B cell (primary cell): ENCODE results near the gene EEF1AKMT2. TPM values are rescaled to one million over a fixed set of nuclear protein-coding genes. Genes with fewer than 3 reads are reported as not detected.

Experiments
- ATAC-seq: fragments of 200-7000 bp; cut with Tn5 transposase; one replicate; pipeline ENCODE4 v1.10.0; 2021; ENCODE audit warnings: low read depth, mild to moderate bottlenecking, moderate number of reproducible peaks, moderate library complexity
- CTCF ChIA-PET: fragments of 350-600 bp; sonication (Branson Sonifier 250); formaldehyde crosslinking; loops from one replicate; lab custom pipeline; 2021; ENCODE audit warnings: antibody characterized with exemption, inconsistent platforms; lab: Charles Lee
- POLR2A ChIA-PET: fragments of 350-600 bp; sonication (Branson Sonifier 250); formaldehyde crosslinking; loops from one replicate; lab custom pipeline; 2021; ENCODE audit warnings: antibody characterized with exemption; lab: Charles Lee
- DNase-seq: peaks from one replicate; pipeline ENCODE4 v3.0.0; 2013
- H2AFZ ChIP-seq: 2 replicates; pipeline ENCODE4 v1.6.1; 2012; ENCODE audit warnings: mild to moderate bottlenecking, low read depth, low read length; ENCODE audit not compliant: insufficient read depth, poor library complexity, severe bottlenecking
- H3K27ac ChIP-seq, 2 donors: 1 replicate in 1 of 2; 2 replicates in 1 of 2; pipeline ENCODE4 v1.5.1; 2012 to 2013; ENCODE audit warnings: low read length in 2 of 2, mild to moderate bottlenecking in 2 of 2, moderate library complexity in 1 of 2
- H3K27me3 ChIP-seq, 4 experiments: fragments of 200-600 bp in 1 of 4; sonication (generic) in 1 of 4; replicated peaks in 1 of 4; 1 replicate in 2 of 4; 2 replicates in 2 of 4; pipeline versions ENCODE4 v1.6.1 to v1.7.0; 2013 to 2016; ENCODE audit warnings: low read length in 3 of 4, mild to moderate bottlenecking in 2 of 4, mixed read lengths in 1 of 4, moderate library complexity in 1 of 4; ENCODE audit not compliant: insufficient read depth in 4 of 4, control insufficient read depth in 3 of 4; ENCODE audit errors: control extremely low read depth in 1 of 4
- H3K36me3 ChIP-seq, 2 experiments: replicated peaks in 1 of 2; 1 replicate in 1 of 2; 2 replicates in 1 of 2; pipeline versions ENCODE4 v1.6.1 to v1.7.1; 2013; ENCODE audit warnings: low read length in 1 of 2; ENCODE audit not compliant: insufficient read depth in 2 of 2, control insufficient read depth in 1 of 2; ENCODE audit errors: control extremely low read depth in 1 of 2, extremely low read depth in 1 of 2
- H3K4me1 ChIP-seq, 2 donors: fragments of 200-600 bp in 1 of 2; sonication (generic) in 1 of 2; 1 replicate in 1 of 2; 2 replicates in 1 of 2; pipeline versions ENCODE4 v1.5.1 to v1.6.1; 2013 to 2017; ENCODE audit warnings: low read length in 2 of 2; ENCODE audit not compliant: control insufficient read depth in 2 of 2, insufficient read depth in 2 of 2
- H3K4me2 ChIP-seq: replicated peaks from 2 replicates; pipeline ENCODE3; 2012; ENCODE audit warnings: mild to moderate bottlenecking, low read depth, low read length; ENCODE audit not compliant: poor library complexity, severe bottlenecking
- H3K4me3 ChIP-seq, 5 experiments: fragments of 200-600 bp in 1 of 5; sonication (generic) in 1 of 5; 1 replicate in 3 of 5; 2 replicates in 2 of 5; pipeline versions ENCODE4 v1.5.1 to v1.7.0; 2011 to 2016; ENCODE audit warnings: low read length in 4 of 5, mild to moderate bottlenecking in 4 of 5, low read depth in 2 of 5, control low read depth in 1 of 5, moderate library complexity in 1 of 5; ENCODE audit not compliant: insufficient read depth in 1 of 5; ENCODE audit errors: control extremely low read depth in 1 of 5, extremely low read depth in 1 of 5
- H3K79me2 ChIP-seq: fragments of 200-600 bp; sonication (generic); one replicate; pipeline ENCODE4 v1.6.0; 2016; ENCODE audit warnings: low read length; ENCODE audit not compliant: control insufficient read depth, insufficient read depth
- H3K9ac ChIP-seq: fragments of 200-600 bp; sonication (generic); 2 replicates; pipeline ENCODE4 v1.6.1; 2017; ENCODE audit warnings: mild to moderate bottlenecking, low read length, moderate library complexity
- H3K9me3 ChIP-seq, 3 donors: one replicate each; pipeline versions ENCODE4 v1.6.1 to v1.7.1; 2013; ENCODE audit warnings: low read length in 2 of 3; ENCODE audit not compliant: control insufficient read depth in 2 of 3, insufficient read depth in 1 of 3; ENCODE audit errors: control extremely low read depth in 1 of 3
- H4K20me1 ChIP-seq: 2 replicates; pipeline ENCODE4 v1.6.0; 2012; ENCODE audit warnings: mild to moderate bottlenecking, low read length; ENCODE audit not compliant: insufficient read depth, control insufficient read depth, poor library complexity, severe bottlenecking
- H3K27ac Mint-ChIP-seq: one replicate; pipeline ENCODE4 v1.8.0; 2021; ENCODE audit warnings: mixed read lengths
- H3K27me3 Mint-ChIP-seq: one replicate; pipeline ENCODE4 v1.8.0; 2021; ENCODE audit warnings: mixed read lengths
- H3K4me1 Mint-ChIP-seq: one replicate; pipeline ENCODE4 v1.8.0; 2021; ENCODE audit warnings: mixed read lengths
- H3K4me3 Mint-ChIP-seq: one replicate; pipeline ENCODE4 v1.8.0; 2021; ENCODE audit warnings: mixed read lengths
- H3K9me3 Mint-ChIP-seq: one replicate; pipeline ENCODE4 v1.8.0; 2022; ENCODE audit warnings: mixed read lengths; ENCODE audit not compliant: insufficient read depth
- CTCF ChIP-seq: fragments of 200-600 bp; IDR thresholded peaks from one replicate; pipeline ENCODE4 v1.8.0; 2022; ENCODE audit warnings: antibody characterized with exemption, mild to moderate bottlenecking
- EZH2 ChIP-seq: IDR thresholded peaks from 2 replicates; pipeline ENCODE4 v1.6.1; 2012; ENCODE audit warnings: borderline replicate concordance, low read depth, mild to moderate bottlenecking, moderate library complexity, low read length; ENCODE audit not compliant: insufficient read depth, poor library complexity, severe bottlenecking
- WGBS: methylation state at CpG from one replicate; pipeline ENCODE4 v1.1.5; 2013; ENCODE audit warnings: missing lambda C conversion rate; ENCODE audit not compliant: insufficient coverage; 5-methylcytosine and 5-hydroxymethylcytosine counted together
- intact Hi-C: fragments of 100-400 bp; cut with micrococcal nuclease; formaldehyde crosslinking; loops from one replicate; pipeline ENCODE4 v1.10.0; 2022
- polyA plus RNA-seq: library from polyadenylated mRNA; depleted of rRNA; stranded (reverse); fragments of >200 nt; gene quantifications from 2 replicates; pipeline ENCODE4 v1.2.3, GENCODE V29; 2012
- total RNA-seq, 2 donors: library from RNA; stranded (reverse); fragments of 120-200 nt in 1 of 2; gene quantifications; 1 replicate in 1 of 2; 2 replicates in 1 of 2; pipeline versions ENCODE4 v1.2.3 to v1.2.4, GENCODE V29; 2013 to 2022

EEF1AKMT2 gene
- total and polyA plus RNA-seq, 2 donors (not counting 1 experiment from before 2014, with no cell fraction given) = 8.8 to 15.0 TPM

DNA sequence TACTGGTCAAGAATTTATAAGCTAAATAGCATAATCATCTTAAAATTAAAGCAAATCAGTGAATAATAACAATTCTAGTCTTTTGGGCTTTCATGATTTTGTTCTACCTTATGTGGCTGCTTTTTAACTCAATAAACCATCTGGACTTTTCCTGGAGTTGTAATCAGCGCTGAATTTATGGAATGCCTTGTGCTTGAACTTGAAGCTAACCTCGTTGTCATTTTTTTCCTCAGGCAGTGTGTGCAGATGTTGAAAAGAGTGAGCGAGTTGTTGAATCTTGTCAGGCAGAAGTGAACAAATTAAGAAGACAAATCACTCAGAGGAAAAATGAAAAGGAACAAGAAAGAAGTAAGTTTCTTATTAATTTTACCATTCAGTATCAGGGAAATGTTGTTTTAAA, 39.4 kb upstream of the EEF1AKMT2 start:
- Mint-ChIP-seq H3K9me3 (no peaks in the 10 kb centered on the region), H3K27me3 (no peaks in the 10 kb centered on the region), H3K4me1 (no peaks in the 10 kb centered on the region), H3K27ac (no peak overlapping the region), H3K4me3 (no peak overlapping the region)
- no peak overlapping the region for H3K27ac ChIP-seq
- H4K20me1 ChIP-seq = peaks cover 2% of the 10 kb centered on the region
- no peaks in the 10 kb centered on the region for H3K4me1 ChIP-seq
- ATAC-seq (no peak), DNase-seq (no peak)
- H3K9me3 ChIP-seq = no peaks in the 10 kb centered on the region
- POLR2A ChIA-PET = no interaction called here
- H3K36me3 ChIP-seq = peaks cover 35 to 78% of the 10 kb centered on the region in 2 experiments
- H3K4me2 ChIP-seq = no peak overlapping the region
- no peak overlapping the region for H3K4me3 ChIP-seq
- TF ChIP-seq EZH2 (no peak), CTCF (no peak)
- intact Hi-C loops = no loop called here
- CTCF ChIA-PET = interaction anchor here (1.2 to 1.5 kb wide), 2 partner anchors 15 to 297 kb away, joined by 3 read pairs; no protein-coding TSS in a partner anchor
- H3K9ac ChIP-seq = no peak overlapping the region
- 100% methylated on average over 2 of the region's 3 CpGs for WGBS
- no peaks in the 10 kb centered on the region for H3K79me2 ChIP-seq
- no peak overlapping the region for H2AFZ ChIP-seq
- H3K27me3 ChIP-seq = no peaks in the 10 kb centered on the region

- Mint-ChIP-seq H3K4me1 (no peaks in the 10 kb centered on the region), H3K4me3 (no peak overlapping the region), H3K27me3 (no peaks in the 10 kb centered on the region), H3K27ac (no peak overlapping the region), H3K9me3 (no peaks in the 10 kb centered on the region)
- Histone ChIP-seq H3K4me2 (no peak overlapping the region), H2AFZ (no peak overlapping the region), H3K27me3 (no peaks in the 10 kb centered on the region), H3K36me3 (peaks cover 31 to 72% of the 10 kb centered on the region in 2 experiments), H3K9me3 (no peaks in the 10 kb centered on the region), H4K20me1 (no peaks in the 10 kb centered on the region), H3K9ac (no peak overlapping the region), H3K27ac (no peak overlapping the region), H3K79me2 (no peaks in the 10 kb centered on the region), H3K4me3 (no peak overlapping the region), H3K4me1 (no peaks in the 10 kb centered on the region)
- CTCF ChIA-PET = interaction anchor here (0.5 to 1.6 kb wide), 4 partner anchors 14 to 296 kb away, joined by 3 to 4 read pairs (median 3); no protein-coding TSS in a partner anchor
- TF ChIP-seq EZH2 (no peak), CTCF (no peak)
- intact Hi-C loops = no loop called here
- ATAC-seq = no peak
- no peak for DNase-seq
- POLR2A ChIA-PET = no interaction called here
Measured at GRCh38 chr10:124830445-124830844, 38.8 kb upstream of the EEF1AKMT2 start.
